Body of pancreas (tissue), 4 donors: ENCODE measurements around the gene BMP3.

Experiments
- POLR2A ChIP-seq, 3 donors: fragments of 450-650 bp; IDR thresholded peaks; one replicate each; pipeline ENCODE4 v1.6.1; 2016; ENCODE audit warnings: antibody characterized with exemption in 3 of 3, mild to moderate bottlenecking in 2 of 3
- TF ChIP-seq, protein P1 (sequence below), 7 experiments: fragments of 450-650 bp in 4 of 7; fragments of 200-600 bp in 3 of 7; sonication (generic) in 3 of 7; IDR thresholded peaks; one replicate each; pipeline ENCODE4 v1.5.1; 2016 to 2019; ENCODE audit warnings: antibody characterized with exemption in 7 of 7

DNA sequence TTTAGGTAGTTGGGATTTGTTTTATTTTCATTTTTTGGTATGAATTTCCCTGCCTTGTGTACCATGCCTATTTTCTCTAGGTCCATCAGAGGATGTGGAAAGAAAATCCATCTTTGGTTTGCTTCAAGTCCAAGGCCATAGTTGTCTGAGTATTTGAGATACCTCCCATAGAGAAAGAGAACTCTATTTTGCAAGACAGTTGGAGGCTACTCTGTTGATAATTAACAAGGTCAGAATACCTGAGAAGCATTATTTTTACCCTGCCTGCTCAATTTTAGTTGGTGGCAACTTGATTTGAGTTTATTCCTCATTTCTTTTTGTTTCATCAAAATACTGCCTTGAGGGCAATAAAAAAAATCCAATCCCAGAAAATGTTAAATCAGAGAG is 30.8 kb downstream of the BMP3 start:
- TF ChIP-seq, protein P1, sequence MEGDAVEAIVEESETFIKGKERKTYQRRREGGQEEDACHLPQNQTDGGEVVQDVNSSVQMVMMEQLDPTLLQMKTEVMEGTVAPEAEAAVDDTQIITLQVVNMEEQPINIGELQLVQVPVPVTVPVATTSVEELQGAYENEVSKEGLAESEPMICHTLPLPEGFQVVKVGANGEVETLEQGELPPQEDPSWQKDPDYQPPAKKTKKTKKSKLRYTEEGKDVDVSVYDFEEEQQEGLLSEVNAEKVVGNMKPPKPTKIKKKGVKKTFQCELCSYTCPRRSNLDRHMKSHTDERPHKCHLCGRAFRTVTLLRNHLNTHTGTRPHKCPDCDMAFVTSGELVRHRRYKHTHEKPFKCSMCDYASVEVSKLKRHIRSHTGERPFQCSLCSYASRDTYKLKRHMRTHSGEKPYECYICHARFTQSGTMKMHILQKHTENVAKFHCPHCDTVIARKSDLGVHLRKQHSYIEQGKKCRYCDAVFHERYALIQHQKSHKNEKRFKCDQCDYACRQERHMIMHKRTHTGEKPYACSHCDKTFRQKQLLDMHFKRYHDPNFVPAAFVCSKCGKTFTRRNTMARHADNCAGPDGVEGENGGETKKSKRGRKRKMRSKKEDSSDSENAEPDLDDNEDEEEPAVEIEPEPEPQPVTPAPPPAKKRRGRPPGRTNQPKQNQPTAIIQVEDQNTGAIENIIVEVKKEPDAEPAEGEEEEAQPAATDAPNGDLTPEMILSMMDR (IDR thresholded peaks at IDR 0.05) = no peak
- TF ChIP-seq POLR2A (IDR thresholded peaks at IDR 0.05) = no peak
